ENCODE results near the gene ILKAP.

Gene ILKAP

DNA sequence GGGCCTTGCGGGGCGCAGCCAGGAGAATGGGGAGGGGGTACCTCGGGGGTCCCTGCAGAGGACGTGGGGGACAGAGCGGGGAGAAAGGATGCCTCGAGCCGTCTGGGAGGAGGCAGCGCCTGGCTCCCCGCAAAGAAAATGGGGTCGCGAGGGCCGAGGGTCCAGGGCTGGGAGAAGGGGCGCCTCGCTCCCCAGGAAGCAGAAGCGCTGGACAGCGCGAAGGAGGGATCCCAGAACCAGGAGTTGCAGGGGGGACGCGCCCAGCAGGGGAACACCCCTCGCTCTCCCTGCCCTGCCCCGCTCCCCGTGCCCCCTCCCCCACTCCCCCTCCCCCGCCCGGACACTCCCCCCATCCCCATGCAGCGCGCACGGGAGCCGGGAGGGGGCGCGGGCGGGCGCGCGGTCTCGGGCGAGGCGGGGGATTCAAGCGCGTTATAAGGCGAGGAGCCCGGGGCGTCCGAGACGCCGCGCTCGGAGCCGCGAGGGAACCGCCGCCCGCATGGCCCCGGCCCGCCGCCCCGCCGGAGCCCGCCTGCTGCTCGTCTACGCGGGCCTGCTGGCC lies 44.9 kb downstream of the ILKAP start, which contains the start of gene ERFE:
ERFE (plus strand) TSS at position 462 of the 562 bp plus-strand sequence; CDS start at position 500, 38 bp downstream.
- TF ChIP-seq SPI1 (IDR thresholded peaks at IDR 0.05; ENCODE audit: borderline replicate concordance, low read depth) (no peak), GABPA (IDR thresholded peaks at IDR 0.05; ENCODE audit: low read depth) (no peak), CTCF (IDR thresholded peaks at IDR 0.05; ENCODE audit: insufficient read depth, low read length) (no peak), REST (IDR thresholded peaks at IDR 0.05; ENCODE audit: insufficient replicate concordance, low read depth) (no peak), POLR2AphosphoS5 (IDR thresholded peaks at IDR 0.05; ENCODE audit: low read depth) (no peak)
- no peak within 1 kb of the TSS for H3K27ac ChIP-seq (replicated peaks)
- peaks cover 26% of the 10 kb centered on the region for H3K27me3 ChIP-seq (ENCODE audit: insufficient read depth, poor library complexity, severe bottlenecking)
- peak within 1 kb of the TSS; percentile 24; the same call in 1 of the 2 replicates for H3K4me3 ChIP-seq (replicated peaks; ENCODE audit: insufficient read depth, low read length)
- peak in 1 of 2 experiments; percentile 37 for DNase-seq (ENCODE audit: low read depth in 1 of 2, low spot score in 1 of 2)

DNA sequence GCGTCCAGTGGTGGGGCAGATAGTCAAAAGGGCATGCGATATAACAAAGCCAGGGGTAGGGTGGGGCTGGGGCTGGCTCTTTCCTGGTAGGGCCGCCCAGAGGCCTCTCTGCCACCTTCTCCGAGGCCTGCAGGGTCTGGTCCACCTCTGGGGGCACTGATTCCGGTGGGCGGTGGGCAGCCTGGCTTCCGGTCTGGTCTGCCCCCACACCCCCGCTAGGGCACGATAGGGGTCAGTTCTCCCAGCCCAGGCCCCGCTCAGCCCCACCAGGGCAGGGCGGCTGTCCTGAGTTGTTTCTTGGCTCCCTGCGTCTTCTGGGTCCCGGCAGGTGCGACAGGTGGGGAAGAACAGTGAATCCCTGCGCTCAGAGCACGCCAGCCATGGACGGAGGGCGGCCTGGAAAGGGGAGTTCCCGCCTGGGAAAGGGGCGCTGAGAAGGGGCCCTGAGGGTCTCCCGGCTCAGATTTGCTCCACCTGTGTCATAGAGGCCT lies 45.4 kb downstream of the ILKAP start:
- Histone ChIP-seq H3K27me3 (ENCODE audit: insufficient read depth, poor library complexity, severe bottlenecking) (peaks cover 21% of the 10 kb centered on the region), H3K4me3 (replicated peaks; ENCODE audit: insufficient read depth, low read length) (no peak overlapping the region), H3K27ac (replicated peaks) (no peak overlapping the region)
- TF ChIP-seq REST (IDR thresholded peaks at IDR 0.05; ENCODE audit: insufficient replicate concordance, low read depth) (no peak), SPI1 (IDR thresholded peaks at IDR 0.05; ENCODE audit: borderline replicate concordance, low read depth) (no peak), POLR2AphosphoS5 (IDR thresholded peaks at IDR 0.05; ENCODE audit: low read depth) (no peak), GABPA (IDR thresholded peaks at IDR 0.05; ENCODE audit: low read depth) (no peak), CTCF (IDR thresholded peaks at IDR 0.05; ENCODE audit: insufficient read depth, low read length) (no peak)
- DNase-seq (ENCODE audit: low read depth in 1 of 2, low spot score in 1 of 2) = no peak

- Histone ChIP-seq H3K4me3 (replicated peaks; ENCODE audit: insufficient read depth, low read length) (no peak overlapping the region), H3K27me3 (ENCODE audit: insufficient read depth, poor library complexity, severe bottlenecking) (peaks cover 16% of the 10 kb centered on the region), H3K27ac (replicated peaks) (no peak overlapping the region)
- no peak for DNase-seq (ENCODE audit: low read depth in 1 of 2, low spot score in 1 of 2)
- no peak for TF ChIP-seq SPI1 (IDR thresholded peaks at IDR 0.05; ENCODE audit: borderline replicate concordance, low read depth)
- TF ChIP-seq GABPA (IDR thresholded peaks at IDR 0.05; ENCODE audit: low read depth) = no peak
- no peak for TF ChIP-seq POLR2AphosphoS5 (IDR thresholded peaks at IDR 0.05; ENCODE audit: low read depth)
- TF ChIP-seq REST (IDR thresholded peaks at IDR 0.05; ENCODE audit: insufficient replicate concordance, low read depth) = no peak
- TF ChIP-seq CTCF (IDR thresholded peaks at IDR 0.05; ENCODE audit: insufficient read depth, low read length) = no peak
These were observed 45.9 kb downstream of the ILKAP start for GRCh38 chr2:238157506-238158017.
